Left renal cortex interstitium (tissue), 4 donors: ENCODE results near the gene SPCS1. TPM values are rescaled to one million over a fixed set of nuclear protein-coding genes. Genes with fewer than 3 reads are reported as not detected.
"Not testable (repeated sequence)": the region's sequence is repeated elsewhere in the genome, so short reads cannot be mapped to it uniquely, and the experiment has no call there.

ENCODE experiments used
- DNase-seq, 4 donors: peaks; one replicate each; pipeline ENCODE4 v3.0.0-alpha.2; 2013; ENCODE audit warnings: low read depth in 4 of 4, low spot score in 2 of 4, missing footprints in 1 of 4
- polyA plus RNA-seq, 4 donors: library from polyadenylated mRNA; unstranded; fragments of 120-200 nt; gene quantifications; one replicate each; pipeline ENCODE4 v1.2.1, GENCODE V29; 2013; ENCODE audit not compliant: insufficient read length in 4 of 4

Gene SPCS1
- polyA plus RNA-seq, 4 donors, result 146 to 173 (median 162) TPM

DNA sequence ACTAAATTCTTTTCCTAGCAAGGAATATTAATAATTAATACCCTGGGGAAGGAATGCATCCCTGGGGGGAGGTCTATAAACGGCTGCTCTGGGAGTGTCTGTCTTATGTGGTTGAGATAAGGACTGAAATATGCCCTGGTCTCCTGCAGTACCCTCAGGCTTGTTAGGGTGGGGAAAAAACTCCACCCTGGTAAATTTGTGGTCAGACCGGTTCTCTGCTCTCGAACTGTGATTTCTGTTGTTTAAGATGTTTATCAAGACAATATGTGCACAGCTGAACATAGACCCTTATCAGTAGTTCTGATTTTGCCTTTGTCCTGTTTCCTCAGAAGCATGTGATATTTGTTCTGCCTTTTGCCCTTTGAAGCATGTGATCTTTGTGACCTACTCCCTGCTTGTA is 22.8 kb downstream of the SPCS1 start:
- DNase-seq, result not testable (repeated sequence)

GRCh38 chr3:52730681-52731080 is 24.8 kb downstream of the SPCS1 start:
- no peak for DNase-seq

DNA sequence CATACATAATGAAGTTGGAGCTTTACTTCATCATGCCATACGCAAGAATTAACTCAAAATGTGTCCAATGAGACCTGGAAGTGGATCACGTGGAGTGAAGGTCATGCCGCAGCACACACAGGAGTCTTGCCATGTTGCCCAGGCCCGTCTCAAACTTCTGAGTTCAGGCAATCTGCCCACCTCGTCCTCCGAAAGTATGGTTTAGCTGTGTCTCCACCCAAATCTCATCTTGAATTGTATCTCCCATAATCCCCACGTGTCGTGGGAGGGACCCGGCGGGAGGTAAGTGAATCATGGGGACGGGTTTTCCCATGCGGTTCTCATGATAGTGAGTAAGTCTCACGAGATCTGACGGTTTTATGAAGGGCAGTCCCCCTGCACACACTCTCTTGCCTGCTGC is 25.7 kb downstream of the SPCS1 start:
- DNase-seq, result no peak

DNA sequence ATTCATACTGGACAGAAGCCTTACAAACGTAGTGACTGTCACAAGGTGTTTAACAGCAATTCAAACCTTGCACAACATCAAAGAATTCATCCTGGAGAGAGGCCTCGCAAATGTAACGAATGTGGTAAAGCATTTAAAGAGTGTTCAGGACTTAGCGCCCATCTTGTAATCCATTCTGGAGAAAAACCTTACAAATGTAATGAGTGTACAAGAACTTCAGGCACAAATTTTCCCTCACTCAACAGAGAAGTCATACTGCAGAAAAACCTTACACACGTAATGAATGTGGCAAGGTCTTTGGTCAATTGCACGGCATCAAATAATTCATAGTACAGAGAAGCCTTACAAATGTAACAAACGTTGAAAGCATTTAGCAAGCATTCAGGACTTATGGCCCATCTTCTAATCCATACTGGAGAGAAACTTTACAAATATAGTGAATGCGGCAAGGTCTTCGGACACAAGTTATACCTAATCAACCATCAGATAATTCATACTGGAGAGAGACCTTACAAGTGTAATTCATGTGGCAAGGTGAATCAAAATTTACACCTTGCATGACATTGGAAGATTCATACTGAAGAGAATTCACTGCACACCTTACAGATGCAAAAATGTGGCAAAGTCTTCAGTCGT is 27.5 kb downstream of the SPCS1 start:
- DNase-seq, result no peak

DNA sequence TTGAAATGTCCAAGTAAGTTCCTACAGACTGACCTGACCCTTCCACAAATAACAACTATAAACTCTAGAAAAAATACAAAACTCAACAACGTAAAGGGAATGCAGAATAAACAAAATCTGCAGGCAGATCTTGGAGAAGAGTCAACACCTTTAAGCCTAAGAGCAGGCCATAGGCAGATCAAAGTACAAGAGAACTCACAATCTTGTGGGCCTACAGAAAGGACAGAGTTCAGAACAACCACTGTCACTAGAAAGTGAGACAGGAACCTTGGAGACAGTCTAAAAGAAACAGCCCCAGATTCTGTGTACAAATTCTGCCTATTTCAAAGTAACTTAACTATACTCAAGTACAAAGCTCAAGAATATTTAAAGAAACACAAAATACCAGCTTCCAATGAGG is 33.8 kb downstream of the SPCS1 start:
- no peak for DNase-seq

GRCh38 chr3:52742418-52743041 is 36.6 kb downstream of the SPCS1 start:
- peak in 1 of 4 donors; percentile 4 for DNase-seq

- DNase-seq, result no peak
Observed at GRCh38 chr3:52743152-52743551, 37.2 kb downstream of the SPCS1 start.

- no peak for DNase-seq
Observed at GRCh38 chr3:52743721-52744120, 37.8 kb downstream of the SPCS1 start.

- DNase-seq, result no peak
Observed at GRCh38 chr3:52752045-52752660, 46.2 kb downstream of the SPCS1 start.

GRCh38 chr3:52754373-52754772 is 48.5 kb downstream of the SPCS1 start:
- DNase-seq, result no peak

DNA sequence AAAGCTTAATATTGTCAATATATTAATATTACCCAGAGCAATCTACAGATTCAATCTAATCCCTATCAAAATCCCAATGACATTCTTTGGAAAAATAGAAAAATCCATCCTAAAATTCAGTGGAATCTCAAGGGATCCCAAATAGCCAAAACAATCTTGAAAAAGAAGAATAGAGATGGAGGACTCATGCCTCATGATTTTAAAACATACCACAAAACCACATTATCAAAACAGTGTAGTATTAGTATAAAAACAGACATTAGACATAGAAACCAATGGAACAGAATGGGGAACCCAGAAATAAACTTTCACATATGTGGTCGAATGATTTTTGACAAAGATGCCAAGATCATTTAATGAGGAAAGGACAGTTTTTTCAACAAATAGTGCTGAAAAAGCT is 50.2 kb downstream of the SPCS1 start:
- DNase-seq, result no peak

Other genes with a start within 250 kb of the SPCS1 start
- gene STAB1, start 210.8 kb upstream of the SPCS1 start, polyA plus RNA-seq, result 10 to 100 TPM; 31.2 to 44.5 (median 36.5) TPM
- gene NT5DC2, start 172.2 kb upstream of the SPCS1 start, polyA plus RNA-seq, result 100 to 1,000 TPM; 137 to 189 (median 145) TPM
- gene UQCC5, start 169.5 kb upstream of the SPCS1 start, polyA plus RNA-seq, result 10 to 100 TPM; 14.9 to 31.4 (median 21.3) TPM
- 10 to 100 TPM; 53.5 to 64.5 (median 56.1) TPM for gene PBRM1, start 20.2 kb upstream of the SPCS1 start, polyA plus RNA-seq
- gene GNL3, start 20.1 kb upstream of the SPCS1 start, polyA plus RNA-seq, result 100 to 1,000 TPM in 2 of 4 donors, 10 to 100 TPM in 2; 91.3 to 125 (median 98.8) TPM
- 100 to 1,000 TPM; 113 to 142 (median 125) TPM for gene GLT8D1, start 315 bp upstream of the SPCS1 start, polyA plus RNA-seq
- gene NEK4, start 64.8 kb downstream of the SPCS1 start, polyA plus RNA-seq, result 10 to 100 TPM; 20.4 to 35.2 (median 27.5) TPM
- 1 to 10 TPM in 1 of 4 donors, under 1 TPM in 2, not detected in 1; 0.19 to 7.6 (median 0.31) TPM for gene ITIH1, start 71.5 kb downstream of the SPCS1 start, polyA plus RNA-seq
- 10 to 100 TPM in 1 of 4 donors, 1 to 10 TPM in 3; 7.7 to 10.1 (median 8.0) TPM for gene ITIH3, start 88.7 kb downstream of the SPCS1 start, polyA plus RNA-seq
- 10 to 100 TPM in 2 of 4 donors, 1 to 10 TPM in 2; 5.4 to 11.0 (median 8.6) TPM for gene ITIH4, start 124.6 kb downstream of the SPCS1 start, polyA plus RNA-seq
- 1 to 10 TPM in 1 of 4 donors, under 1 TPM in 3; 0.28 to 1.6 (median 0.47) TPM for gene MUSTN1, start 128.9 kb downstream of the SPCS1 start, polyA plus RNA-seq
- 10 to 100 TPM; 15.5 to 17.5 (median 16.8) TPM for gene STIMATE, start 191.4 kb downstream of the SPCS1 start, polyA plus RNA-seq